Measurements from ENCODE around the gene PIGU.
"Not testable (repeated sequence)": the region's sequence is repeated elsewhere in the genome, so short reads cannot be mapped to it uniquely, and the experiment has no call there.

The PIGU gene

DNA sequence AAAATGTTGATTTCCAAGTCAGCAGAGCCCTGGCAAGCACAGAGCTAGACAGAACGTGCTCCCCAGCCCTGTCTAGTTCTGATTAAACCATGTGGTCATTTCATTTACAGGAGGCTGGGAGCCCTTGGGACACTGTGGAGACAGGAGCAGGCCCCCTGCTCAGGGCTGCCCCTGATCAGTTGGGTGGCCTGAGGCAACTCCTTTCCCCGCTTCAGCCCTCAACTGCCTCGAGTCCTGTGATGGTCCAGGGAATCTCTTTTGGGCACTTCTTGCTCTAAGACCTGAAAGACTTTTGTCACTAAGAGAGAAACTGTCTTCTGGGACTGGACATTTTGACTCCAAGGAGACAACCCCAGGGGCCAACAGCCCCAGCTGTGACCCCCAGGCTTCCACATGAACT lies 147.2 kb downstream of the PIGU start:
- no peak for FAIRE-seq

- no peak for FAIRE-seq
Observed at GRCh38 chr20:34528921-34529297, 148.0 kb downstream of the PIGU start.

DNA sequence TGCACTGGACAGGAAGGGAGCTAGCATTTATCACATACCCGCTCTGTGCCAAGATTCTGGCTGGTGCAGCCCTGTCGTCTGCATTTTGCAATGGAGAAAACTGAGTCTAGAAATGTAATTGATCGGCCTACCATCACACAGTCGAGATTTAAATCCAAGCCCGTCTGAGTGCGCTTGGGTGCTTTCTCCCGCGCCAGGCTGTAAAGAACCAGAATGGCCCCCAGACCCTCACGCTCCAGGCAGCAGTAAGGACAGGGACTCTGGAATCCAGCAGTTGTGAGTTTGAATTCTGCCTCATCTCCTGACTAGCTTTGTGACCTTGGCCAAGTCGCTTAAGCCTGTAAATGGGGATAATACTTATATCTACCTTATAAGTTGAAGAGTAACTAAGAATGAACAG lies 149.9 kb downstream of the PIGU start:
- no peak for FAIRE-seq

DNA sequence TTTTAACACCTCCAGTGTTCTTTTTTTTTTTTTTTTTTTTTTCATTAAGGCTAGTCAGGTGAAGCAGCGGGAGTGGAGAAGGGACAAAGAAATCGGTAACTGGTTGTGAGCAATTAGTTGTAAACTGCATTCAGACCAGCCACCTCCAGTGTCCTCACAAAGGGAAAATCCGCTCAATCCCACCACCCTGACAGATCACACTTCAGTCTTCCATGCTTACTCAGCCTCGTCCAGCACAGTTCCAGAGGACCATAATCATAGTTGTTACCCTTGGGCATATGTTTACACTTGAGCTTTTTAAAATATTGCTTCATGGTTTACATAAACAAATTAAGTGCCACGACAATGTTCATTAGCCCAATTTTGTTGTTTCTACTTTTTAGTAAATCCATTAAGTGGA lies 150.4 kb downstream of the PIGU start:
- FAIRE-seq: no peak

DNA sequence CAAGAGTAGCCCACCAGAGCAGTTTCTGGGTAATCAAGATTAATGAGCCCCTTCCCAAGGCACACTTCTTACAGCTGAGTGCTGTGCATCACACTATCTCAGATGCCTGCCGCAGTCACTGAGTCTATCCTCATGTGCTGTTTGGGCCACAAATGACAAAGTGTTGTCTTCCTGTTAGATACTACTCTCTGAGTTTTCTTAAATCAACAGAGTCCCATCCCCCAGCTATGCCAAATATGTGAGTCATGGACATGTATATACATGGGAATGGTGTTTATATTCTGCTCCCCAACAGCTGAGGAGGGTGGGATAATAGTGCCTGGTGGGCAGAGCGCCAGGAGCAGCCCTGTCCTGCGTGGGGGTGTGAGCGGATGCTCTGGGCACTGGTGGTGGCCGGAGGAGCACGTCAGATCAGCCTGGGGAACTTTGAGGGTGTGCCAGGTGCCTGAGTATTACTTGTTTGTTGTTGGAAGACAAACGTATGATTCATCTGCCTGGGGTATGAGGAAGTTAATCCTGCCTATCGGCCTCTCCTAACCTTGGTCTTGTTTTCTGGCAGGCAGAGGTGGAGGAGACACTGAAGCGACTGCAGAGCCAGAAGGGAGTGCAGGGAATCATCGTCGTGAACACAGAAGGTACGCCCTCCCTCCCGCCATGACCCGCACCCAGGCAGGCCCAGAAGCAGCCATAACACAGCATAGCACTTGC lies 151.0 kb downstream of the PIGU start:
- FAIRE-seq: no peak

- no peak for FAIRE-seq
Observed at GRCh38 chr20:34525342-34525708, 151.6 kb downstream of the PIGU start.

DNA sequence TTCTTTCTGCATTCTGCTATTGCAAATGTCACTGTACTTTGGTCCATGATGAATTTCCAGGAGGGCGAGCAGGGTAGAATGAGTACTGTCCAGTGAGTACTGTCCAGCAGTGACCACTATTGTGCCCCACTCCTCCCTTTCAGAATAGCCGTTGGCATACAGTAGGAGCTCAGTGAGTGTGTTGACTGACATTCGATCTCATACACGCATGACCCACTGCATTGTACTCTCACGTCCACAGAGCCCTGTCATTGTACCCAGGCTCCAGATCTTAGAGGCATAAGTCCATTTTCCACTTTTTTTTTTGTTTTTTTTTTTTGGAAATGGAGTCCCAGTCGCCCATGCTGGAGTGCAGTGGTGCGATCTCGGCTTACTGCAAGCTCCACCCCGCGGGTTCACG lies 152.5 kb downstream of the PIGU start:
- FAIRE-seq: no peak

DNA sequence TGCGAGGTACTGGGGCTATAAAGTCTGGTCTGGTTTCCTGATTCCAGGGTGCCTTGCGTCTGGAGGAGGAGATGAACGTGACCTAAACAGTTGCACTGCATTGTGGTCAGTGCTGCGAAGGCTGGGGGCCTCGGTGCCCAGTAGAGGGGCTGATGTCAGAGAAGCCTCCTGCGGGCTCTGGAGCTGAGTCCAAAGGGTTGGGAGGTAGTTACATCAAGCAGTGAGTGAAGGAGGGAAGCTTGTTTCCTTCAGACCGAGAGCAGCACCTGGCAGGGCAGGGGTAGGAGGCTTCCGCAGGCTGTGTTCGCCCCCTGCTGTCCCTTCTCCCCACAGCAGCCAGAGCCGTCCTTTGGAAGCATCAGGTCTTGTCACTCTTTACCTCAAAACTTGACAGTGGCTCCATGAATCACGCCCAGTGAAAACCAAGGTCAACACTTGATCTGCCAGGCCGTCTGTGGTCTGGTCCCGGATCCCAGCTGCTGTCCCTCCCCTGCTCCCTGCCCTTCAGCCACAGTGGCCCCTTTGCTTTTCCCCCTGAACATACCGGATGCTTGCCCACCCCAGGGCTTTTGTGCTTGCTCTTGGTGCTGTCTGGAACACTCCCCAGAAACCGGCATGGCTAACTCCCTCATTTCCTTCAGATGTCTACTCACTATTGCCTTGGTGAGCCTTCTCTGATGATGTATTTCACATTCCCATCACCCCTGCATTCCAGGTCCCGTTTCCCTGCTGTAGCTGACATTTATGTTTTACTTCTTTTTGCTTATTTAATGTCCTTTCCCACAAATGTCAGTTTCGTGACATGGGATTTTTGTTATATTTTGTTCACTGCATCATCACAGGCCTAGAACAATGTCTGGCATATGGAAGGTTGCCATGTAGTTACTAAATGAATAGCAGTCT lies 153.7 kb downstream of the PIGU start:
- no peak for FAIRE-seq

DNA sequence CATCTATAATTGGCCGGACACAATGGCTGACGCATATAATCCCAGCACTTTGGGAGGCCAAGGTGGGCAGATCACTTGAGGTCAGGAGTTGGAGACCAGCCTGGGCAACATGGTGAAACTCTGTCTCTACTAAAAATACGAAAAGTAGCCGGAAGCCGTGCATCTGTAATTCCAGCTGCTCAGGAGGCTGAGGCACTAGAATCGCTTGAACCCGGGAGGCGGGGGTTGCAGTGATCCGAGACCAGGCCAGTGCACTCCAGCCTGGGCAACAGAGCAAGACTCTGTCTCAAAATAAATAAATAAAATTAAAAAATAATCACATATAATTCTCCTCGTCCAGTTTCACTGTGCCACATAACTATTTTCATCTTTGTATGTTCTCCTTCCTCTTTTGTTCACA lies 157.1 kb downstream of the PIGU start:
- FAIRE-seq: not testable (repeated sequence)

- FAIRE-seq: not testable (repeated sequence)
Observed at GRCh38 chr20:34518863-34519262, 158.0 kb downstream of the PIGU start.

GRCh38 chr20:34517114-34517505 lies 159.8 kb downstream of the PIGU start:
- FAIRE-seq: no peak

GRCh38 chr20:34516247-34517113 lies 160.4 kb downstream of the PIGU start, which contains the start of gene DYNLRB1:
DYNLRB1 (plus strand) TSS chr20:34516422; CDS start chr20:34516459, 37 bp downstream.
- no peak for FAIRE-seq

GRCh38 chr20:34515484-34516246 lies 161.2 kb downstream of the PIGU start:
- no peak for FAIRE-seq

GRCh38 chr20:34514897-34515483 lies 161.9 kb downstream of the PIGU start:
- FAIRE-seq: no peak

- FAIRE-seq: not testable (repeated sequence)
Observed at GRCh38 chr20:34514034-34514433, 162.9 kb downstream of the PIGU start.

DNA sequence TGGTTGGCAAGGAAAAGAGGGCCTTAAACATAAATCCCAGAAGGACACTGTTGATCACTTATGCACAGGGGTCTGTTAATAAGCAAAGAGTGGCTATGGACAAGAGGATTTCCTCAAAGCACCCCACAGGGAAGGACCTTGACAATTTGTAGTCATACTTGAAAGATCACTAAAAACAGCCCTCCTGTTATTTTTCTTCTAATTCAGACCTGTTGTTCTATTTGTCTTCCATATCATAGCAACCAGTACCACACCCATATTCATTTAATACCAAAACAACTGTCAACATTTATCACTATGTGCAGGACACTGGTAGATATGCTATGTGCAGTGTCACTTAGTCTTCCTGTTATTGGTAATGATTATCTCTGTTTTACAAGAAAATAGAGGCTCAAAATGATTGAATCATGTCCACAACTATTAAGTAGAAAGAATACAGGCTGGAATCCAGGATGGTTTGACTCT lies 163.9 kb downstream of the PIGU start:
- no peak for FAIRE-seq

DNA sequence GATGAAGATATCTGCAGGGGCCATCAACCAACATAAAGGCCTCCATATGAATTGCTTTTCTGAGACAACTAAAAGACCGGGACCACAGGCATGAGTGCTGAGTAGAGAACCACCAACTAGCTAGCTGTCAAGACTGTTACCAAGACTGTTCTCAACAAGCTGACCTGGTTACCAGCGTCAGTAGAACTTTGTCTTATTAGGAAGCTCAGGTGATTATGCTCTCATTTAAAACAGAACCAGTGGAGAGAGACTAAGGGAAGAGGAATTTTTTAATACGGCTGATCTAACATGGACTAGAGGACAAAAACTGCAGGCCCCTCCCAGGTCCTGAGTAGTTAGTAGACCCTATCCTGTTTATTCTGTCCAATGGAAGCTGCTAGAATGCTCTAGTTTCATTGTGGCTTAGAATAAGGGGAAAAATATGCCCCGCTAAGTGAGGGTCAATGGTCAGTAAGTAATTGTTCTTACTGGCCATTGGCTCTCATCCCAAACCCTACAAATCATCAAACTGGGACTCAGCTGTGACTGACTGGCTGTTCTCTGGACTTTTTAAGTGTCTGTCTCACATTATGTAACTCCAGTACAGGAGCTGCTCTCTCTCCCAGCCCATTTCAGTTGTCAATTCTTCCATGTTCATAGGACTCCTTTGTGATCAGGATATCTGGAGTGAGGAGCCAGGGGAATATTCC lies 164.5 kb downstream of the PIGU start:
- no peak for FAIRE-seq

- FAIRE-seq: no peak
Observed at GRCh38 chr20:34511891-34512265, 165.0 kb downstream of the PIGU start.

DNA sequence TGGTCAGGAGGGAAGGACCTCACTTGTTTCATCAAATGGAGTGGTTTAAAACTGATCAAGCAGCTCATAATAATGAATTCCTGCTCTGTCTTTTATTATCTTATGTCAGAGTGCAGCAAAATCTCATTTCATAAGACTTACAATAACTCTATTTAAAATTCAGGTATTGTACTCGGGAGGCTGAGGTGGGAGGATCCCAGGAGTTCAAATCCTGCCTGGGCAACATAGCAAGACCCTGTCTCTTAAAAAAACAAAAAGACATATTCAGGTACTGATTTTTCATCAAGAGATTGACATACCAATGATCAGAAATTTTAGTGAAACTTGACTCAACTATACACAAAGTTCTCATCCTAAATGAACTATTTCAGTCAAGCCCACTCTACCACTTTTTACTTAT lies 166.3 kb downstream of the PIGU start:
- FAIRE-seq: no peak
